ENCODE results near the gene HIBADH.

DNA sequence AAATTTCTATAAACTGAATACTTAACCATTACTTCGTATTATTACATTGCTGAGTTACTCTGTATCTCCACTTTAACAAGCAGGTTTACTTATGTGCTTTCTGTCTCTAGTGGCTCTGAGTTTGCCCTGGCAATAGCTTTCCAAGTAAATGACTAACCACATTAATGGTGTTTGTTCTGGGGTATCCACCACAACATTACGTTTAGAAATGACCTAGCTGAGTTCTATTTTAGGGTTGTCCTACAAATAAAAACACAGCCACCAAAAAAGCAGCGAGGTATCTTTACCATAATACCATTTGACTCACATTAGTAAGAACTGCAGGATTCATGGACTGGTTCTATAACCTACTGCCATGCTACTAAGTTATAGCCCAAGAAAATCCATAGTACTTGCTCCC, 83.1 kb downstream of the HIBADH start:
- TF ChIP-seq, protein P1, sequence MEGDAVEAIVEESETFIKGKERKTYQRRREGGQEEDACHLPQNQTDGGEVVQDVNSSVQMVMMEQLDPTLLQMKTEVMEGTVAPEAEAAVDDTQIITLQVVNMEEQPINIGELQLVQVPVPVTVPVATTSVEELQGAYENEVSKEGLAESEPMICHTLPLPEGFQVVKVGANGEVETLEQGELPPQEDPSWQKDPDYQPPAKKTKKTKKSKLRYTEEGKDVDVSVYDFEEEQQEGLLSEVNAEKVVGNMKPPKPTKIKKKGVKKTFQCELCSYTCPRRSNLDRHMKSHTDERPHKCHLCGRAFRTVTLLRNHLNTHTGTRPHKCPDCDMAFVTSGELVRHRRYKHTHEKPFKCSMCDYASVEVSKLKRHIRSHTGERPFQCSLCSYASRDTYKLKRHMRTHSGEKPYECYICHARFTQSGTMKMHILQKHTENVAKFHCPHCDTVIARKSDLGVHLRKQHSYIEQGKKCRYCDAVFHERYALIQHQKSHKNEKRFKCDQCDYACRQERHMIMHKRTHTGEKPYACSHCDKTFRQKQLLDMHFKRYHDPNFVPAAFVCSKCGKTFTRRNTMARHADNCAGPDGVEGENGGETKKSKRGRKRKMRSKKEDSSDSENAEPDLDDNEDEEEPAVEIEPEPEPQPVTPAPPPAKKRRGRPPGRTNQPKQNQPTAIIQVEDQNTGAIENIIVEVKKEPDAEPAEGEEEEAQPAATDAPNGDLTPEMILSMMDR (IDR thresholded peaks at IDR 0.05), result no peak
- no peak for TF ChIP-seq POLR2AphosphoS5 (IDR thresholded peaks at IDR 0.05)
- no peak for TF ChIP-seq POLR2A (IDR thresholded peaks at IDR 0.05)
- no peak for TF ChIP-seq EP300 (IDR thresholded peaks at IDR 0.05; ENCODE audit: low read depth)
